Progenitor cell of endocrine pancreas (in vitro differentiated cells): ENCODE data around the gene NHSL2. TPM values are rescaled to one million over a fixed set of nuclear protein-coding genes. Genes with fewer than 3 reads are reported as not detected.
"Not testable (repeated sequence)": the region's sequence is repeated elsewhere in the genome, so short reads cannot be mapped to it uniquely, and the experiment has no call there.

Source experiments
- DNase-seq: peaks from one replicate; pipeline ENCODE4 v3.0.0; 2021; ENCODE audit warnings: low spot score; ENCODE audit not compliant: unreplicated experiment
- H3K27ac Mint-ChIP-seq: 2 replicates; pipeline ENCODE4 v1.8.0; 2021; ENCODE audit warnings: mild to moderate bottlenecking, moderate library complexity, mixed read lengths
- H3K27me3 Mint-ChIP-seq: 2 replicates; pipeline ENCODE4 v1.8.0; 2021; ENCODE audit warnings: mixed read lengths
- H3K36me3 Mint-ChIP-seq: 2 replicates; pipeline ENCODE4 v1.8.0; 2022; ENCODE audit warnings: mixed read lengths; ENCODE audit not compliant: insufficient read depth
- H3K4me1 Mint-ChIP-seq: 2 replicates; pipeline ENCODE4 v1.8.0; 2021; ENCODE audit warnings: low read depth, mixed read lengths
- H3K4me3 Mint-ChIP-seq: 2 replicates; pipeline ENCODE4 v1.8.0; 2021; ENCODE audit warnings: low read depth, mild to moderate bottlenecking, moderate library complexity, mixed read lengths
- H3K9me3 Mint-ChIP-seq: 2 replicates; pipeline ENCODE4 v1.8.0; 2021; ENCODE audit warnings: low read depth, mixed read lengths
- total RNA-seq: library from RNA; stranded (reverse); gene quantifications from 2 replicates; pipeline ENCODE4 v1.2.1, GENCODE V29; 2021
- TF ChIP-seq, protein P1 (sequence below): fragments of 200-600 bp; sonication (generic); IDR thresholded peaks from one replicate; pipeline ENCODE4 v1.5.0; 2021; ENCODE audit warnings: antibody characterized with exemption, mild to moderate bottlenecking; ENCODE audit not compliant: unreplicated experiment

The NHSL2 gene
- total RNA-seq, 1 donor from 2014 or later = 3.4 TPM

DNA sequence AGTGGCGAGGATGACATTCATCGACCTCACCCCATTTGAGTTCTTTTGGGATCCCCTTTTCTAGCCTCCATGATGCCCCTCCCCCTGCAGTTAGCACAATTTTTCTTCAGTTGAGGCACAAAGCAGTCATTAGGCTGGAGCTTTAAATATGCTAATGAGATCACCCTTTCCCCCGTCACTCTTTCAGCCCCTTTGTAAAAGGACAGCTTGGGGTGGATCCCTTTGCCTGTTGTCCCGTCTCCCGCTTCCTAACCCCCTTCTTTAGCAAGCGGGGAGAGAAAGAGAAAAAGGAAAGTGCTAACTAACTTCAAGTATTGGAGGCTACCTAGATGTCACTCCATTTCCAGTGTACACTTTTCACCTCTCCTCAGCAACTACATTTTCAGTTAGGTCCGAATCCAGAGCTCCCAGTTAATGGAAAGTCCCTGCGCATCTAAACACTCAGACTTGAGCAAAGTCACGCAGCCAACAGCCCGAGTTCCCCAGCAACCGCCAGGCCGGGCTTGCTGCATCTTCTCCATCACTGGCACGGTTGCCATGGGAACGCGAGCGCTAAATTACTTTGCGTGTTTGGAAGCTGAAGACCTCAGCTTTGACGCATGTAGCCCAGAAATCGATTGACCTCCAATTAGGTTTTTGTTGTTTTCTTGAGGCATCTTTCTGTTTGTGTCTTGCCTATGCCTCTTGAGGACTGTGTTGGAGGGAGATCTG, 144.3 kb downstream of the NHSL2 start:
- Mint-ChIP-seq H3K4me1 (no peaks in the 10 kb centered on the region), H3K9me3 (peaks cover 35% of the 10 kb centered on the region), H3K27me3 (peaks cover 9% of the 10 kb centered on the region), H3K27ac (no peak overlapping the region), H3K4me3 (no peak overlapping the region), H3K36me3 (no peaks in the 10 kb centered on the region)
- TF ChIP-seq, protein P1, sequence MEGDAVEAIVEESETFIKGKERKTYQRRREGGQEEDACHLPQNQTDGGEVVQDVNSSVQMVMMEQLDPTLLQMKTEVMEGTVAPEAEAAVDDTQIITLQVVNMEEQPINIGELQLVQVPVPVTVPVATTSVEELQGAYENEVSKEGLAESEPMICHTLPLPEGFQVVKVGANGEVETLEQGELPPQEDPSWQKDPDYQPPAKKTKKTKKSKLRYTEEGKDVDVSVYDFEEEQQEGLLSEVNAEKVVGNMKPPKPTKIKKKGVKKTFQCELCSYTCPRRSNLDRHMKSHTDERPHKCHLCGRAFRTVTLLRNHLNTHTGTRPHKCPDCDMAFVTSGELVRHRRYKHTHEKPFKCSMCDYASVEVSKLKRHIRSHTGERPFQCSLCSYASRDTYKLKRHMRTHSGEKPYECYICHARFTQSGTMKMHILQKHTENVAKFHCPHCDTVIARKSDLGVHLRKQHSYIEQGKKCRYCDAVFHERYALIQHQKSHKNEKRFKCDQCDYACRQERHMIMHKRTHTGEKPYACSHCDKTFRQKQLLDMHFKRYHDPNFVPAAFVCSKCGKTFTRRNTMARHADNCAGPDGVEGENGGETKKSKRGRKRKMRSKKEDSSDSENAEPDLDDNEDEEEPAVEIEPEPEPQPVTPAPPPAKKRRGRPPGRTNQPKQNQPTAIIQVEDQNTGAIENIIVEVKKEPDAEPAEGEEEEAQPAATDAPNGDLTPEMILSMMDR = no peak
- DNase-seq = no peak

DNA sequence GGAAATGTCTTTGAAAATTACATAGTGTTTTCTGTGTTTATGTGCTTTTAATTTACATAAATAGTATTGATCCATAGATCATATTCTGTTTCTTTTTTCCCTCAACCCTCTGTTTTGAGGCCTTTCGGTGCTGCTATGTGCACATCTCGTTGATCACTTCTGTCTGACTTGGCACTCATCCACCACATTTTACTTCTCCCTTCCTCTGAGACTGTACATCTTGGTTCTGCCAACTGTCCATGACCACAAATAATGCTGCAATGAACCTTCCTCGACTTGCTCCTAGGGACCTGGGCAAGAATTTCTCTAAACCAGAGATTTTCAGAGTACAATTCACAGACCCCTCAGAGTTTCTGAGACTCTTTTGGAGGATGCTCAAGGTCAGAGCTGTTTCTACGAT, 146.7 kb downstream of the NHSL2 start:
- Mint-ChIP-seq H3K4me3 (no peak overlapping the region), H3K27ac (no peak overlapping the region), H3K9me3 (peaks cover 29% of the 10 kb centered on the region), H3K27me3 (peaks cover 7% of the 10 kb centered on the region), H3K36me3 (no peaks in the 10 kb centered on the region), H3K4me1 (no peaks in the 10 kb centered on the region)
- no peak for DNase-seq
- TF ChIP-seq, protein P1 = no peak

DNA sequence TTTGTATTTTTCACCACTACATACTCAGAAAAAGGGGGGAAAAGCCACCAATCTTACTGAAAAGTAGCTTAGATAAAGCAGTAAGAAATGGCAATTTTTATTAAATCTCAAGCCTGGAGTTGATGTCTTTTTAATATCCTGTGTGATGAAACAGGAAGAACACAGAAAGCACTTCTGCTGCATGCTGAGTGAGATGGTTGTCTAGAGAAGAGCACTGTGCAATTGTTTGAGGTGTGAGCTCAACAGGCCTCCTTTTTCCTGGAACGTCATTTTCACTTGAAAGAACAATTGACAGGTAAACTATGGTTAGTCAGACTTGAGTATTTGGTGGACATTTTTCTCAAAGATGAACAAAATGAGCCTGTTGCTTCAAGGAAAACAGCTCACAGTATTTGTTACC, 147.2 kb downstream of the NHSL2 start:
- no peaks in the 10 kb centered on the region for H3K36me3 Mint-ChIP-seq
- no peak for DNase-seq
- TF ChIP-seq, protein P1 = no peak
- no peak overlapping the region for H3K4me3 Mint-ChIP-seq
- H3K27ac Mint-ChIP-seq = no peak overlapping the region
- no peaks in the 10 kb centered on the region for H3K4me1 Mint-ChIP-seq
- peaks cover 29% of the 10 kb centered on the region for H3K9me3 Mint-ChIP-seq
- peaks cover 7% of the 10 kb centered on the region for H3K27me3 Mint-ChIP-seq

DNA sequence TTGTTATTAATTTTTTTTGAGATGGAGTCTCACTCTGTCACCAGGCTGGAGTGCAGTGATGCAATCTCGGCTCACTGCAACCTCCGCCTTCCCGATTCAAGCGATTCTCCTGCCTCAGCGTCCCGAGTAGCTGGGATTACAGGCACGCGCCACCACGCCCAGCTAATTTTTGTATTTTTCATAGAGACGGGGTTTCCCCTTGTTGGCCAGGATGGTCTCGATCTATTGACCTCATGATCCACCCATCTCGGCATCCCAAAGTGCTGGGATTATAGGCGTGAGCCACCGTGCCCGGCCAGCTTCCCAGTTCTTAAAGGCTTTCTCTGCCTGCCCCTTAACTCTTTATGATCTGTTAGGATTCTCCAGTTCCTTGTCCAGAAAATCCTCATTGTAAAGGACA, 147.7 kb downstream of the NHSL2 start:
- H3K36me3 Mint-ChIP-seq = not testable (repeated sequence)

DNA sequence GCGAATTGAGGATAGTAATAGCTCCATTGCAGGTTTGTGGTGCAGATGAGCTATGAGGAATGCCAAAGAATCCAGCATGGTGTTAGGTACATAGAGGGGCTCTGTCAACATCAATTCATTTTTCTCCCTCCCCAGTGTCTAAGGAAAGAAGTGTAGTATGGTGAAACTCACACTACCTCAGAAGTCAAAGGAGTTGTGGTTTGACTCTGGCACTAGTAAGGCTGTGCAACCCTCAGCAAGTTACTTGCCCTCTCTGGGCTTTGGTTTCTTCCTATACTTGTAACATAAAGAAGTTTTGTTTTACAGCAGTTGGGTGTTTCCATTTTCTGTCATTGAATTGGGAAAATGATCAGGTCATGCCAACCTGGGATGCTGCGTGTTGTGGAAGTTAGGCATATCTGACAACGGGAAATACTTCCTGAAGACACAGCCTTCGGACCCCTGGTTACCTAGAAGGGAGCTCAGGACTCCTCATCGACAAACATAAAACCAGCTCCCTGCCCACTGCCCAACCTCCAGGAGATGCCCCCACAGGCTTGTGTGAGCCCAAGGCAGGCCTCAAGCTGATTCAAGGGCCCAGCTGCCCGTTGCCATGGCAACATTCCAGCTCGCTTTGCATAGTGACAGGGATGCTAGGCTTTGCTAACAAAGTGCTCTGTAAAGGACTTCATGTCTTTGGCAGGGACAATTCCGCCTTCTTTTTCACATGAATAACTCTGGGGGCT, 149.7 kb downstream of the NHSL2 start:
- Mint-ChIP-seq H3K4me1 (no peaks in the 10 kb centered on the region), H3K4me3 (no peak overlapping the region), H3K27me3 (peaks cover 7% of the 10 kb centered on the region), H3K9me3 (peaks cover 20% of the 10 kb centered on the region), H3K27ac (no peak overlapping the region), H3K36me3 (no peaks in the 10 kb centered on the region)
- TF ChIP-seq, protein P1 = no peak
- no peak for DNase-seq

More for the DNA sequence above, 147.7 kb downstream of the NHSL2 start:
- H3K4me1 Mint-ChIP-seq, DNase-seq, H3K4me3 Mint-ChIP-seq, H3K27me3 Mint-ChIP-seq, H3K27ac Mint-ChIP-seq: not testable (repeated sequence)
- peaks cover 26% of the 10 kb centered on the region for H3K9me3 Mint-ChIP-seq
